IPS DF 4.7 (cell line): ENCODE results near the gene HOXA4.

Experiments used
- DNase-seq: peaks from one replicate; pipeline ENCODE4 v3.0.0-alpha.2; 2013; ENCODE audit warnings: low spot score; ENCODE audit errors: extremely low read depth

The HOXA4 gene

DNA sequence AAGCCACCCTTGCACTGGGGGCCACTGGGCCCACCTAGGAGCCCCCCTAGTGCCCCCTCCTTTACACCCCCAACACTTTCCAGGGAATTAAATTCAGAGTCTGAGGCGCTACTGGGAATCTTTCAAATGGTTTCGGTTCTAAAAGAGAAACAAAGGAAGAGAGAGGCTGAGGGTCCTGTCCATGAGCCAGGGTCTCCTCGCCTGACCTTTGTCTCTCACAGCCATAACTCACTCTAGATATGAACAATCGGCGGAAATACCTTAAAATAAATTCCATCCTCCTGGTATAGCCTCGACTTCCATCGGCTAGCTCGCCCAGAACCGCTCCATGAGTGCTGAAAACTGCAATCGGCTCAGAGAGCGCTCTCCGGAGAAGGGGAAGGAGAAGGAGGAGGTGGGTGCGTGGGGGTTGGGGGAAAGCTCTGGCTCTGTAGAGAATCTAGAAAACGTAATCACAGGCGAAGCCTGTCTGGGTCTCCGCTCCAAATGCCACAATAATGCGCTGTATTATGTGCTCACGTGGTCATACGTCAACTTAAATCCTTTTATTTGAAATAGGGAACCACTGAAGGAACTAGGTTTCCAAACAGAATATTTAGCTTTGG is 12.6 kb downstream of the HOXA4 start:
- no peak for DNase-seq

DNA sequence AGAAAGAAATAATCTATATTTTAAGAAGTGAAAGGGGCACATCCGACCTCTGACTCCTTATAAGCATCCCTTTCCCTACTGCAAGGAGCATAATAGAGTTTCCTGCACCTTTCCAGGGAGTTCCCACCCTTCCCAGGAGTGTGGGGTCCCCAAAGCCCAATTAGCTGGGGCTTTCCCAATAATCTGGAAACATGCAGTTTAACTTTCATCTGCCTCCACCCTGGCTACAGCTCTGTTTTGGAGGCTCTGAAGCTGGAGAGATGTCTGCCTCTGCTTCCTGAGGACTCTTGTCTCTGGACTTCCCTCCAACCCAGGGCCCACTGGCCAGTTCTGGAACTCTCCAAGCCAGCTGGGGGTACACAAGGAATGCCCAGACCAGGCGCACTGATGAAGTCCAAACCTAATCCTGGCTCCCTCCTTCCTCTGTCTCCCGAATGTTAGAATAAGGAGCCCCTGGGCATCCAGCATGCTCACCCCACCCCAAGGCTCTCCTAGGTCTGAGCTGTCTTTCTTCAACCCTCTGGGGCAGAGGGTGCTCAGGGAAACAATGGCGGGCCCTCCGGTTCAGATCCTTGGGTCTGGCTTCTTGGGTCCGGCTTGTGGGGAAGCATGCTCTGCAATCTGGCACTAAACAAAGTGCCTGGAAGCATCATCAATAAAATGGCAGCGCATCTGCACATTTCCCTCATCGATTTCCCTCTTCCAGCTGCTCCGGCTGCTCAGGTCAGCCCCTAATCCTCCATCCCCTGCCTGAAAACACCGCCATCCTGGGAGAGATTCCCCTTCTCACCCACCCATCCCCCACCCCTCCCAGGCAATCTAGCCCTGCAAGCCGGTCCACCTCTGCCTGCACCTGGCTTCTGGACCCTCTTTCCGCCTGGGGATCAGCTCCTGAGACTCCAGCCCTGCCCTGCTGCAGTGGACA is 13.3 kb downstream of the HOXA4 start:
- no peak for DNase-seq

GRCh38 chr7:27116031-27116961 is 14.3 kb downstream of the HOXA4 start:
- DNase-seq = no peak

DNA sequence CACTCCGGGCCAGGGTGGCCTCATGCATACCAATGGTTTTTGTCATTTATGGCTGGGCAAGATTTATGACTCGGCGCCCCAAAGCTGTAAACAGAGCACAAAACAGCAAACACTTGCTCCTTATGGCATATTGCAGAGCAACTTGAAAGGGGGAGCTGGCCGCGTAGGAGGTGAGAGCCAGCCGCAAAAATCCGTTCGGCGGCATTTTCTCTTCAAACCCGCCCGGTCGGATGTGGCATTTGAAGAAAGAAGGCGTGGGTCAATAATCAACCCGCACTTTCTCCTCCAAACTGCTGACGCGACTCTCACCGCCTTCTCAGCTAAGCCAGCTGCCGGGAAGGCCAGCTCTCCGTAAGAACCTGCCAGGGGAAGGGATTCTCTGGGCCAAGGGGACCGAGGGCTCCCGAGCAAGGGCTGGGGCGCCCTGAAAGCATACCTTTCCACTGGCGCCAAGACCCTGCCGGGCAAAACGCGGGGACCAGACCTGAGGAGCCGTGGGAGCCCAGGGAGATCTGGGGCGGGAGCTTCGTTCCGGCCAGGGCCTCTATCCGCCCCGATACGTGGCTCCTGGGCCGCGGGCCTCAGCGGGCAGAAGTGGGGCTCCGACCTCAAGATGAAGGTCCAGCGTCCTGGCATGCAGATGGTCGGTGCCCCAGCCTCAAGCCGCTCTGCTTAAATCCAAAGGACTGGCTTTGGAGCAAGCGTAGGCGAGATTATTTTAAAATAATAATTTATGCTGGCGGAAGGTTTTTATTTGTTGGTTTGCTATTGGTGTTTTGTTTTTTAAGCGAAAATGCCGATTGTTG is 15.1 kb downstream of the HOXA4 start:
- DNase-seq = no peak

GRCh38 chr7:27114881-27115220 is 15.7 kb downstream of the HOXA4 start:
- no peak for DNase-seq

DNA sequence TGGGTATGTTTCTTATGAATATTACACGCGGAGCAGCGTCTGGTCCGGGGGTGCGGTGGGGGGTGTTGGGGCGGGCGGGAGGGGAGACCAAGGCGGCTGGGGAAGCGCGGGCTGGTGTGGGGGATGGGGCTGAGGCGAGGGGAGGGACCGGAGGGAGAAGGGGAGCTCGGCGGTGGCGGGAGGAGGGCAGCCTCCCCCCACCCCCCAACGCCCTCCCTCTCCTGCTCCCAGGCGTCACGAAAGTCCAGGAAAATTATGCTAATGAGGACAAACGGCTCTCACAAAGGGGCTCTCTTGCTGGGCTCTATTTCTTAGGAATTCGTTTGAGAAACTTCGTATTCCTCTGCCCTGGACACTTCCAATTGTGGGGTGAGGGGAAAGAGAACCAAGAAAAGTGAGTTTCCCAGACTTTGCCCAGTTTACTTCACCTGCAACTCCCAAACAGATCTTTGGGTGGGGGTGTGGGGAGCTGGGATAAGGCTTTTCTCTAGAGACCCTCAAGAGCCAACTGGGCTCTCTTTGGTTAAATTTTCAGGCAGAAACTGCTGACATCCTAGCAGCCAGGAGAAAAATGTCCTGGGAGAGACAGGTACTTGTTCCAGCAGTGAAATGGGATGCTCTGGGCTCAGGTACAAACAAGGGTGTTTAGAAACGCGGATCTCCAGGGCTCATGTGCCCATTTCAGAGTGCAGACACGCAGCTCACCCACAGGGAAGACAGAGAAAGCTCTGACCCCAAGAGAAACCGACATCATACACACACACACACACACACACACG is 16.4 kb downstream of the HOXA4 start:
- DNase-seq = no peak

- no peak for DNase-seq
Measured at GRCh38 chr7:27112955-27113949, 17.3 kb downstream of the HOXA4 start.

GRCh38 chr7:27112361-27112760 is 18.2 kb downstream of the HOXA4 start:
- DNase-seq = no peak

- no peak for DNase-seq
Measured at GRCh38 chr7:27111751-27112277, 18.7 kb downstream of the HOXA4 start.

GRCh38 chr7:27111042-27111750 is 19.4 kb downstream of the HOXA4 start:
- no peak for DNase-seq

DNA sequence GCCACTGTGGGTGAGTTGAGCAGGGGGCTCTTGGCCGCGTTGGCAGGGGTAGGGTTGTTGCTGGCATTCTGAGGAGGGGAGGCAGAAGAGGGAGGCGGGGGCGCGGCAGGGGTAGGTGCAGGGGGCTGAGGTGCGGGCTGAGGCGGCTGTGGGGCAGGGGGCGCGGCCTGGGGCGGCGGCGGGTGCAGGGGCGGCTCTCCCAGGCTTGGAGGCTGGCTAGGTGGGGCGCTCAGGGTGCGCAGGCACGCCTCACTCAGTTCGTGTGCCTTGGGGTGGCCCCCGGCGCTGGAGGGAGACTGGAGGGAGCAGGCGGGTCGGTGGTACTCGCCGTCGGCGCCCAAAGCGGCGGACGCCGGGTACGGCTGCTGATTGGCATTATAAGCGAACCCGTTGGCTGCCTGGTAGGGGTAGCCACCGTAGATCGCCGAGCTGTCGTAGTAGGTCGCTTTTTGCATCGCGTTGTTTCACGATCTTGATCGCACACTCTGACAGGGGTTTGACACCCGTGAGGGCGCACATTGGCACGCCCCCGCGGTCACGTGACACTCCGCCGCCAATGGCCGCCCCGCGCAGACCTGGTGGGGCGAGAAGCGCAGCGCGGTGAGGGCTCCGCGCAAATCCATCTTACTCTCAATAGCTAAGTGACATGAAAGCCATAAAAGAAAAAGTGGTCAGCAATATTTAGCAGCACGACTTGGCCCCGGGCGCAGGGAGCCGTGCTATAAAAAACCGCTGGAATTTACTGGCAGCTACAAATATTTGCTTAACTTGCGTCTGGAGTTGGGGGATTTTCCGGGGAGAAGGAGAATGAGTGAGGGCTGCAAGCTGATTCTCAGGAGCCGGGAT is 20.1 kb downstream of the HOXA4 start:
- no peak for DNase-seq

- DNase-seq = no peak
Measured at GRCh38 chr7:27109466-27110185, 20.9 kb downstream of the HOXA4 start.

DNA sequence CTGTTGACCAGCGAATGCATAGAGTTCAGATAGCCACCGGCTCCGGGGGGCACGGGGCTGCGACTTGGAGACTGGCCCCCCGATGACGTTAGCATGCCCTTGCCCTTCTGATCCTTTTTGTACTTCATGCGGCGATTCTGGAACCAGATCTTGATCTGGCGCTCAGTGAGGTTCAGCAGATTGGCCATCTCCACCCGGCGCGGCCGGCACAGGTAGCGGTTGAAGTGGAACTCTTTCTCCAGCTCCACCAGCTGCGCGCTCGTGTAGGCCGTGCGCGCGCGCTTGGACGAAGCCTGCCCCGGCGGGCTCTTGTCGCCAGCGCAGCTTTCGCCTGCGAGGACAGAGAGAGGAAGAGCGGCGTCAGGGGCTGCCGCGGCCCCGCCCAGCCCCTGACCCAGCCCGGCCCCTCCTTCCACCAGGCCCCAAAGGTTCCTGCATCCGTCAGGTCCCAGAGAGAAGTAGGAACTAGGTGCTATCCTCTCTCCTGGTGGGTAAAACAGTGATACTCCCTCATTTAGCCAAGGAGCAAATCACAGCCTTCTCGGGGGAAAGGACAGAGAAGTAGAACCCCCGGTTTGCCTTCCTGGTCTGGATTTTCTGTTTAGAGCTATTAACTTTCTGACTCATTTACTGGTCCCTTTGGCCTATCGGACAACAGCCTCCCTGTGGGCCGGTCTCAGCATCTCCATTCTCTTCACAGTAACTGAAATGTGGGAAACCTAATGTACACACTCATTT is 22.0 kb downstream of the HOXA4 start:
- DNase-seq = no peak

DNA sequence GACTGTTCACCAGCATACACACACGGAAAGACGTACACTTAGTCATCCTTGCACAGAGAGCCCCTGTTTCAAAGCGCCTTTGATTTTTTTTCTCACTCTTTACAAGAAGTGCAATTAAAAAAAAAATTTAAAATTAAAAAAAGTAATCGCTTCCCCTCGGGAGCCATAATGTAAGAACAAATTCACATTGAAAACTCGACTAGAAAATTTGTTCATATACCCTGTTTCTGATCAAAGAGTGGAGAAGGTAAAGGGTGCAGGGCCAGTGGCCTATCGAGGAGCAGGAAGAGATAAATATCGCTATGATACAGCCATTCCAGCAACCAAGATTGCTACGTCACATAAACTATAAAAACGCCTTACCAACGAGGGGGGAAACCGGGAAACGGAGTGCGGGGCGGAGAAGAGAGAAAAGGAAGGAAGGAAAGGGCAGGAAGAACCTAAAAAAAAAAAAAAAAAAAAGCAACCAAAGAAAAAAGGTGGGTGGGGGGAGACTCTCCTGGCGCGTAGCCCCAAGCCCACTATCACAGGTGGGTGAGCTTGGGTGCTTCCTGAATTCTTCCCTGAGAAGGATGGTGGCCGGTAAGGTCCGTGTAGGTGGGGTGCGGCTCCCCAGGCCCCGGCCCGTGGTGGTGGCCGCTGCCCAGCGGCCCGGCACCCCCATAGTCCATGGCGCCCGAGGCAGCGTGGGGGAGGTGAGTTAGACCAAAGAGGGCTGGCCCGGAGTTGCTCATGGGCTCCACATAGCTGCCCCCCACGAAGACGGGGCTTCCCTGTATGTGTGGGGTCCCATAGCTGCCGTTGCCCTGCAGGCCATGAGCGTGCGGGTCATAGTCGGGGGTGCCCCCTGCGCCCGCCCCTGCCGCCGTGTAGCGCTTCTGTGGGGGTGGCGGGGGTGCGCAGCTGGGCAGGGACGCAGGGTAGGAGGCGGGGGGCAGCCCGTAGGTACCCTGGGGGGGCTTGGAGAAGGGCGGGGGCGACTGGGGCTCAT is 22.9 kb downstream of the HOXA4 start:
- DNase-seq = no peak

DNA sequence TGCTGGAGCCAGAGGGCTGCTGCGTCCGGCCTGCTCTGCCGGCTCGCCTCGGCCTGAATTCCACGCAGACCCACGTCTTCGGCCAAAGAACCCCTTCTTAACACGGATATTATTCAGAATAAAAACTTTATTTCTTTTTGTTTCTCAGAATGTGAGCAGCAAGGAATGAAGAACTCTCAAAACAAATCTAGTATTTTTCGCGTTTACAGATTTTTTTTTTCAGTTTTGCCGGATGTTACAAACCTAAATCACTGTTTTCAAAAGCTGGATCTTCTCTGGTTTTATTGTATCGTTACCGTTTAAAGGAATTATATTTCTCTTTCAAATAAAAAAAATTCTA is 23.7 kb downstream of the HOXA4 start:
- no peak for DNase-seq
